Astrocyte (in vitro differentiated cells and primary cell): ENCODE results near the gene TRPM7. TPM values are rescaled to one million over a fixed set of nuclear protein-coding genes. Genes with fewer than 3 reads are reported as not detected.
A peak's percentile ranks its signal among the peaks of the same experiment; 100 is the strongest.

Experiments
- DNase-seq: peaks from one replicate; pipeline ENCODE4 v3.0.0-alpha.2; 2010; ENCODE audit warnings: low read depth
- FAIRE-seq: peaks from 2 replicates; lab custom pipeline; 2011; peaks lifted over from hg19 to GRCh38; lab: Jason Lieb, UNC
- H2AFZ ChIP-seq: 2 replicates; pipeline ENCODE4 v1.6.0; 2012; ENCODE audit warnings: low read depth, low read length, inconsistent platforms
- H3K27ac ChIP-seq: 2 replicates; pipeline ENCODE4 v1.5.1; 2011; ENCODE audit warnings: low read depth, low read length, inconsistent platforms
- H3K27me3 ChIP-seq: 2 replicates; pipeline ENCODE4 v1.6.0; 2011; ENCODE audit warnings: low read length, inconsistent platforms; ENCODE audit not compliant: insufficient read depth
- H3K36me3 ChIP-seq: 2 replicates; pipeline ENCODE4 v1.5.1; 2011; ENCODE audit warnings: low read length, inconsistent platforms; ENCODE audit not compliant: insufficient read depth
- H3K4me1 ChIP-seq: 2 replicates; pipeline ENCODE4 v1.5.1; 2011; ENCODE audit warnings: low read length, inconsistent platforms; ENCODE audit not compliant: insufficient read depth
- H3K4me2 ChIP-seq: 2 replicates; pipeline ENCODE4 v1.6.0; 2012; ENCODE audit warnings: low read length, inconsistent platforms
- H3K4me3 ChIP-seq: 2 replicates; pipeline ENCODE4 v1.5.1; 2011; ENCODE audit warnings: low read depth, mild to moderate bottlenecking, low read length, inconsistent platforms; ENCODE audit not compliant: insufficient read depth
- H3K79me2 ChIP-seq: 2 replicates; pipeline ENCODE4 v1.6.0; 2012; ENCODE audit warnings: mild to moderate bottlenecking, low read length, inconsistent platforms; ENCODE audit not compliant: insufficient read depth
- H3K9ac ChIP-seq: 2 replicates; pipeline ENCODE4 v1.6.0; 2012; ENCODE audit warnings: mild to moderate bottlenecking, low read length, inconsistent platforms
- H3K9me3 ChIP-seq: 2 replicates; pipeline ENCODE4 v1.5.1; 2012; ENCODE audit warnings: low read depth, mild to moderate bottlenecking, low read length, inconsistent platforms; ENCODE audit not compliant: insufficient read depth
- H4K20me1 ChIP-seq: 2 replicates; pipeline ENCODE4 v1.6.0; 2012; ENCODE audit warnings: low read length, inconsistent platforms; ENCODE audit not compliant: insufficient read depth
- H3K27ac Mint-ChIP-seq: one replicate; pipeline ENCODE4 v1.8.0; 2021; ENCODE audit warnings: mild to moderate bottlenecking, mixed read lengths; ENCODE audit not compliant: unreplicated experiment
- H3K27me3 Mint-ChIP-seq: one replicate; pipeline ENCODE4 v1.8.0; 2021; ENCODE audit warnings: low read depth, mixed read lengths; ENCODE audit not compliant: unreplicated experiment
- H3K36me3 Mint-ChIP-seq: one replicate; pipeline ENCODE4 v1.8.0; 2021; ENCODE audit warnings: low read depth, mixed read lengths; ENCODE audit not compliant: unreplicated experiment
- H3K4me1 Mint-ChIP-seq: one replicate; pipeline ENCODE4 v1.8.0; 2021; ENCODE audit warnings: low read depth, mixed read lengths; ENCODE audit not compliant: unreplicated experiment
- H3K4me3 Mint-ChIP-seq: one replicate; pipeline ENCODE4 v1.8.0; 2021; ENCODE audit warnings: mild to moderate bottlenecking, moderate library complexity, mixed read lengths; ENCODE audit not compliant: unreplicated experiment
- H3K9me3 Mint-ChIP-seq: one replicate; pipeline ENCODE4 v1.8.0; 2021; ENCODE audit warnings: mild to moderate bottlenecking, mixed read lengths; ENCODE audit not compliant: unreplicated experiment
- EZH2 ChIP-seq: IDR thresholded peaks from 2 replicates; pipeline ENCODE4 v1.6.1; 2012; ENCODE audit warnings: mild to moderate bottlenecking, low read length, inconsistent platforms; ENCODE audit not compliant: insufficient read depth
- total RNA-seq: library from RNA; stranded (reverse); gene quantifications from 2 replicates; pipeline ENCODE4 v1.2.1, GENCODE V29; 2021
- TF ChIP-seq, protein P1 (sequence below): IDR thresholded peaks from 2 replicates; pipeline ENCODE4 v1.5.1; 2011; ENCODE audit warnings: low read depth, mild to moderate bottlenecking, inconsistent platforms, low read length, moderate library complexity; ENCODE audit not compliant: insufficient read depth

Gene TRPM7
- total RNA-seq, 1 donor from 2014 or later = 27.8 TPM

DNA sequence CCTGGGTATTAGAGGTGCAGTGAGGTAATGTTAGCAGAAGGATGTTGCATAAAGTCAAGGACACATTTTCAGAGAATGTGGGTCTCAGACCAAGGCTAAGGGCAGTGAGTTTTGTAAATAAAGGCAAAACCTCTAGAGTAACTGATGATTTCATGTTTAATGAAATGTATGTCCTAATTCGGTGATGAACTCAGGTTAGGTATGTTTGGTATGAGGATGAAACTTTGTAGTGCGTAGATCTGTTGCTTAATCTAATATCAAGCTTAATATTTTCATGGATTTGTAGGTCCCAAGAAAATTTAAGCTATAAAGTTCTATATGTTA is 143.7 kb downstream of the TRPM7 start:
- Histone ChIP-seq H3K27me3 (no peaks in the 10 kb centered on the region), H3K9ac (no peak overlapping the region), H3K27ac (no peak overlapping the region), H3K9me3 (no peaks in the 10 kb centered on the region), H3K36me3 (no peaks in the 10 kb centered on the region), H2AFZ (no peak overlapping the region), H3K79me2 (no peaks in the 10 kb centered on the region), H3K4me3 (no peak overlapping the region), H3K4me2 (no peak overlapping the region), H4K20me1 (no peaks in the 10 kb centered on the region), H3K4me1 (no peaks in the 10 kb centered on the region)
- FAIRE-seq = no peak
- peaks cover 3% of the 10 kb centered on the region for H3K4me1 Mint-ChIP-seq
- H3K9me3 Mint-ChIP-seq = no peaks in the 10 kb centered on the region
- H3K27me3 Mint-ChIP-seq = peaks cover 2% of the 10 kb centered on the region
- TF ChIP-seq EZH2 = no peak
- TF ChIP-seq, protein P1, sequence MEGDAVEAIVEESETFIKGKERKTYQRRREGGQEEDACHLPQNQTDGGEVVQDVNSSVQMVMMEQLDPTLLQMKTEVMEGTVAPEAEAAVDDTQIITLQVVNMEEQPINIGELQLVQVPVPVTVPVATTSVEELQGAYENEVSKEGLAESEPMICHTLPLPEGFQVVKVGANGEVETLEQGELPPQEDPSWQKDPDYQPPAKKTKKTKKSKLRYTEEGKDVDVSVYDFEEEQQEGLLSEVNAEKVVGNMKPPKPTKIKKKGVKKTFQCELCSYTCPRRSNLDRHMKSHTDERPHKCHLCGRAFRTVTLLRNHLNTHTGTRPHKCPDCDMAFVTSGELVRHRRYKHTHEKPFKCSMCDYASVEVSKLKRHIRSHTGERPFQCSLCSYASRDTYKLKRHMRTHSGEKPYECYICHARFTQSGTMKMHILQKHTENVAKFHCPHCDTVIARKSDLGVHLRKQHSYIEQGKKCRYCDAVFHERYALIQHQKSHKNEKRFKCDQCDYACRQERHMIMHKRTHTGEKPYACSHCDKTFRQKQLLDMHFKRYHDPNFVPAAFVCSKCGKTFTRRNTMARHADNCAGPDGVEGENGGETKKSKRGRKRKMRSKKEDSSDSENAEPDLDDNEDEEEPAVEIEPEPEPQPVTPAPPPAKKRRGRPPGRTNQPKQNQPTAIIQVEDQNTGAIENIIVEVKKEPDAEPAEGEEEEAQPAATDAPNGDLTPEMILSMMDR = no peak
- H3K4me3 Mint-ChIP-seq = no peak overlapping the region
- no peaks in the 10 kb centered on the region for H3K36me3 Mint-ChIP-seq
- H3K27ac Mint-ChIP-seq = no peak overlapping the region
- peak; percentile 16 for DNase-seq

GRCh38 chr15:50531766-50532165 is 154.8 kb downstream of the TRPM7 start:
- H3K27me3 Mint-ChIP-seq = no peaks in the 10 kb centered on the region
- Histone ChIP-seq H3K27ac (no peak overlapping the region), H3K4me3 (no peak overlapping the region), H3K9ac (no peak overlapping the region), H3K4me2 (no peak overlapping the region), H3K27me3 (no peaks in the 10 kb centered on the region), H3K9me3 (no peaks in the 10 kb centered on the region), H4K20me1 (no peaks in the 10 kb centered on the region), H3K4me1 (no peaks in the 10 kb centered on the region), H2AFZ (no peak overlapping the region), H3K36me3 (no peaks in the 10 kb centered on the region), H3K79me2 (no peaks in the 10 kb centered on the region)
- FAIRE-seq (no peak), DNase-seq (no peak)
- no peaks in the 10 kb centered on the region for H3K36me3 Mint-ChIP-seq
- no peak overlapping the region for H3K4me3 Mint-ChIP-seq
- no peaks in the 10 kb centered on the region for H3K4me1 Mint-ChIP-seq
- no peaks in the 10 kb centered on the region for H3K9me3 Mint-ChIP-seq
- H3K27ac Mint-ChIP-seq = no peak overlapping the region
- TF ChIP-seq, protein P1 = no peak
- TF ChIP-seq EZH2 = no peak

- H3K4me2 ChIP-seq = no peak overlapping the region
- no peaks in the 10 kb centered on the region for H3K27me3 Mint-ChIP-seq
- H3K27ac ChIP-seq = no peak overlapping the region
- H3K36me3 Mint-ChIP-seq = no peaks in the 10 kb centered on the region
- no peaks in the 10 kb centered on the region for H3K9me3 ChIP-seq
- H3K27me3 ChIP-seq = no peaks in the 10 kb centered on the region
- no peak for TF ChIP-seq EZH2
- H3K79me2 ChIP-seq = no peaks in the 10 kb centered on the region
- no peak overlapping the region for H3K4me3 Mint-ChIP-seq
- H3K9ac ChIP-seq = no peak overlapping the region
- H3K4me1 Mint-ChIP-seq = no peaks in the 10 kb centered on the region
- DNase-seq (no peak), FAIRE-seq (no peak)
- no peaks in the 10 kb centered on the region for H3K36me3 ChIP-seq
- no peaks in the 10 kb centered on the region for H3K9me3 Mint-ChIP-seq
- H2AFZ ChIP-seq = no peak overlapping the region
- H3K4me1 ChIP-seq = no peaks in the 10 kb centered on the region
- H3K4me3 ChIP-seq = no peak overlapping the region
- H3K27ac Mint-ChIP-seq = no peak overlapping the region
- no peaks in the 10 kb centered on the region for H4K20me1 ChIP-seq
Observed at GRCh38 chr15:50531163-50531562, 155.4 kb downstream of the TRPM7 start.
